ENCODE results near the gene ZNF90. TPM values are rescaled to one million over a fixed set of nuclear protein-coding genes. Genes with fewer than 3 reads are reported as not detected.

Gene ZNF90
- total and polyA plus RNA-seq, 2 of the 8 experiments (the other 6 are each of a cell fraction or from before 2014, with no cell fraction given), result 41.2 to 114 TPM

DNA sequence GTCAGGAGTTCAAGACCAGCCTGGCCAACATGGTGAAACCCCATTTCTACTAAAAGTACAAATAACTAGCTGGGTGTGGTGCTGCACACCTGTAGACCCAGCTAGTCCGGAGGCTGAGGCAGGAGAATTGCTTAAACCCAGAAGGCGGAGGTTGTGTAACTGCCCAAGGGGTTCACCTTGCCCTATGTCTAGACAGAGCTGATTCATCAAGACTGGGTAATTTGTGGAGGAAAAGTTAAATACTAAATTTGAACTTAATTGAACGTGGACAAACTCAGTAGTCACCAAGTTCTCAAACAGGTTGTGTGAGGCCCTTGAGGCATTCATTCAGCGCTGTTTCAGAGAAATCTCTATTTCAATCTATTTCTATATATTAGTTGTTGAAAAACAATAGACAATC, 75.5 kb downstream of the ZNF90 start:
- H2BK5ac ChIP-seq (ENCODE audit: low read depth, low read length), result no peak overlapping the region
- no peak overlapping the region for H3K4ac ChIP-seq (replicated peaks; ENCODE audit: insufficient read length, low read depth, low read length)
- ChIA-PET CTCF (ENCODE audit: partially characterized antibody) (interaction anchor here (2.5 kb wide), 1 partner anchor 155 kb away, joined by 9 read pairs; no protein-coding TSS in a partner anchor), POLR2A (ENCODE audit: partially characterized antibody) (interaction anchor here (1.0 to 2.4 kb wide), 2 partner anchors 13 to 28 kb away, joined by 4 to 19 read pairs; partner anchors contain the start of gene ZNF486)
- H3K79me1 ChIP-seq (ENCODE audit: low read depth, low read length), result no peaks in the 10 kb centered on the region
- H3K56ac ChIP-seq (replicated peaks; ENCODE audit: insufficient read length, low read depth, low read length), result no peak overlapping the region
- WGBS, 2 experiments (ENCODE audit: extremely low coverage in 1 of 2, insufficient coverage in 1 of 2, insufficient read length in 1 of 2, insufficient replicate concordance in 2 of 2, low coverage in 1 of 2, low lambda C conversion rate in 2 of 2, missing lambda C conversion rate in 1 of 2), result 95% methylated on average over 4 of the region's 4 CpGs; no CpG with 5 or more reads in 1 of the 2 experiments
- H4K5ac ChIP-seq (ENCODE audit: insufficient read length, low read depth, low read length), result no peak overlapping the region
- H3K79me2 ChIP-seq (ENCODE audit: control insufficient read depth in 1 of 2, insufficient read depth in 2 of 2, low read length in 2 of 2), result no peaks in the 10 kb centered on the region
- TF ChIP-seq FOSL1 (IDR thresholded peaks at IDR 0.05; ENCODE audit: insufficient read depth, low read depth, low read length), result no peak
- H2AK5ac ChIP-seq (ENCODE audit: low read depth, low read length), result no peak overlapping the region
- H3K4me2 ChIP-seq (ENCODE audit: insufficient read depth in 1 of 2, low read depth in 2 of 2, low read length in 2 of 2), result no peak overlapping the region
- DNase-seq (ENCODE audit: low read depth in 1 of 2, low spot score in 2 of 2), result no peak
- no peak overlapping the region for H4K91ac ChIP-seq (replicated peaks; ENCODE audit: insufficient read length, low read length)
- H3K14ac ChIP-seq (ENCODE audit: insufficient read length), result no peak overlapping the region
- H2AFZ ChIP-seq (ENCODE audit: low read length), result no peak overlapping the region
- H3K4me3 ChIP-seq (ENCODE audit: extremely low read depth in 1 of 4, insufficient read depth in 2 of 4, low read depth in 3 of 4, low read length in 4 of 4), result no peak overlapping the region
- H2BK120ac ChIP-seq (replicated peaks; ENCODE audit: low read depth, low read length), result no peak overlapping the region
- H3K9me3 ChIP-seq (ENCODE audit: insufficient read depth in 2 of 2, low read depth in 1 of 2, low read length in 1 of 2), result peaks cover 0 to 8% of the 10 kb centered on the region in 2 experiments; a peak in 1 of 4 replicates
- no peak overlapping the region for H4K8ac ChIP-seq (ENCODE audit: extremely low read depth, insufficient read depth, low read length)
- no peak overlapping the region for H3K27ac ChIP-seq (ENCODE audit: low read depth, low read length)
- H2BK12ac ChIP-seq (ENCODE audit: low read depth, low read length), result no peak overlapping the region
- no peak for FAIRE-seq
- no peak overlapping the region for H2BK20ac ChIP-seq (ENCODE audit: low read length)
- H3K4me1 ChIP-seq (replicated peaks in 1 of 4; ENCODE audit: control insufficient read depth in 3 of 4, insufficient read depth in 4 of 4, low read length in 3 of 4), result no peaks in the 10 kb centered on the region
- H3K9ac ChIP-seq (replicated peaks in 1 of 4; ENCODE audit: extremely low read depth in 1 of 4, low read depth in 3 of 4, low read length in 3 of 4), result no peak overlapping the region
- no peak overlapping the region for H2BK15ac ChIP-seq (ENCODE audit: low read length)
- H3K18ac ChIP-seq (ENCODE audit: extremely low read depth, low read length), result no peak overlapping the region
- no peaks in the 10 kb centered on the region for H3K36me3 ChIP-seq (ENCODE audit: control insufficient read depth in 2 of 4, insufficient read depth in 4 of 4, low read length in 3 of 4)
- H3K23ac ChIP-seq (ENCODE audit: insufficient read length), result no peak overlapping the region
- H3K27me3 ChIP-seq (replicated peaks in 1 of 4; ENCODE audit: control insufficient read depth in 3 of 4, extremely low read depth in 1 of 4, insufficient read depth in 3 of 4, low read length in 3 of 4), result no peaks in the 10 kb centered on the region
- no peaks in the 10 kb centered on the region for H3K23me2 ChIP-seq (ENCODE audit: low read depth, low read length)
- H4K20me1 ChIP-seq (replicated peaks in 1 of 2; ENCODE audit: control insufficient read depth in 1 of 2, insufficient read depth in 2 of 2, low read length in 2 of 2), result no peaks in the 10 kb centered on the region
